HepG2 (cell line): ENCODE results near the gene LEP. TPM values are rescaled to one million over a fixed set of nuclear protein-coding genes. Genes with fewer than 3 reads are reported as not detected.

Experiments used
- AHDC1 ChIP-seq: sonication (generic); formaldehyde crosslinking; IDR thresholded peaks from 2 replicates; pipeline ENCODE4 v1.5.1; 2020; ENCODE audit warnings: mild to moderate bottlenecking, missing genetic modification reagents, borderline replicate concordance
- MAZ ChIP-seq, 2 experiments: sonication (generic) in 1 of 2; formaldehyde crosslinking in 1 of 2; IDR thresholded peaks; 2 replicates each; pipeline versions ENCODE4 v1.5.0 to v1.6.1; 2012 to 2020; ENCODE audit warnings: low read depth in 2 of 2, mild to moderate bottlenecking in 2 of 2, borderline replicate concordance in 1 of 2, improper control_type of control experiment in 1 of 2, low read length in 1 of 2, missing genetic modification reagents in 1 of 2, moderate library complexity in 1 of 2
- SALL1 ChIP-seq: sonication (generic); formaldehyde crosslinking; IDR thresholded peaks from 2 replicates; pipeline ENCODE4 v1.8.0; 2022; ENCODE audit warnings: mild to moderate bottlenecking, missing genetic modification reagents
- SKIL ChIP-seq: sonication (generic); formaldehyde crosslinking; IDR thresholded peaks from 2 replicates; pipeline ENCODE4 v1.8.0; 2022; ENCODE audit warnings: missing genetic modification reagents, mild to moderate bottlenecking, moderate library complexity, borderline replicate concordance
- ZNF331 ChIP-seq: sonication (generic); formaldehyde crosslinking; IDR thresholded peaks from 2 replicates; pipeline ENCODE4 v1.4.0; 2020; ENCODE audit warnings: missing genetic modification reagents
- ZNF644 ChIP-seq: IDR thresholded peaks from 2 replicates; pipeline ENCODE4 v1.6.1; 2016; ENCODE audit warnings: low read depth
- polyA plus RNA-seq, 8 experiments: library from polyadenylated mRNA; depleted of rRNA in 3 of 8; stranded (reverse) in 7 of 8; unstranded in 1 of 8; fragments of >200 nt; fragmentation: Illumina TruSeq in 4 of 8; extraction: Trizol in 4 of 8; gene quantifications; 2 replicates each; pipeline versions ENCODE4 v1.2.1 to v1.2.3, GENCODE V29; 2011 to 2016; ENCODE audit warnings: low read depth in 4 of 8, missing spikeins in 1 of 8, mixed read lengths in 1 of 8; ENCODE audit not compliant: insufficient read depth in 1 of 8
- total RNA-seq, 5 experiments: library from RNA; depleted of rRNA; stranded (reverse); fragments of >200 nt; fragmentation: Illumina TruSeq; extraction: Trizol; gene quantifications; 2 replicates each; pipeline ENCODE4 v1.2.3, GENCODE V29; 2016; ENCODE audit warnings: low read depth in 1 of 5
- TF ChIP-seq, protein P1 (sequence below): sonication (generic); formaldehyde crosslinking; IDR thresholded peaks from 2 replicates; pipeline ENCODE4 v1.4.0; 2020; ENCODE audit warnings: missing genetic modification reagents
- TF ChIP-seq, protein P2 (sequence below): sonication (generic); formaldehyde crosslinking; conservative IDR thresholded peaks from 2 replicates; pipeline ENCODE4 v1.4.0; 2020; ENCODE audit warnings: mild to moderate bottlenecking, missing genetic modification reagents, moderate library complexity

LEP gene
- total and polyA plus RNA-seq, 2 of the 13 experiments (the other 11 are each of a cell fraction or from before 2014, with no cell fraction given), result 0.05 TPM; not detected in 1

- TF ChIP-seq AHDC1 (CRISPR knock-in tag) (0 out of 2 replicates have a peak, but pooled peaks have one; percentile 29), ZNF644 (peak; percentile 58; the same call in 1 of the 2 replicates), ZNF331 (peak; percentile 17; the same call in 1 of the 2 replicates), SALL1 (CRISPR knock-in tag) (peak; percentile 53), MAZ (IDR thresholded peaks at IDR 0.05; ENCODE audit: borderline replicate concordance, low read depth, low read length) (no peak), MAZ (CRISPR knock-in tag; IDR thresholded peaks at IDR 0.05; ENCODE audit: low read depth) (0 out of 2 replicates have a peak, but pooled peaks have one; percentile 31), SKIL (CRISPR knock-in tag) (no peak)
- TF ChIP-seq, protein P1, sequence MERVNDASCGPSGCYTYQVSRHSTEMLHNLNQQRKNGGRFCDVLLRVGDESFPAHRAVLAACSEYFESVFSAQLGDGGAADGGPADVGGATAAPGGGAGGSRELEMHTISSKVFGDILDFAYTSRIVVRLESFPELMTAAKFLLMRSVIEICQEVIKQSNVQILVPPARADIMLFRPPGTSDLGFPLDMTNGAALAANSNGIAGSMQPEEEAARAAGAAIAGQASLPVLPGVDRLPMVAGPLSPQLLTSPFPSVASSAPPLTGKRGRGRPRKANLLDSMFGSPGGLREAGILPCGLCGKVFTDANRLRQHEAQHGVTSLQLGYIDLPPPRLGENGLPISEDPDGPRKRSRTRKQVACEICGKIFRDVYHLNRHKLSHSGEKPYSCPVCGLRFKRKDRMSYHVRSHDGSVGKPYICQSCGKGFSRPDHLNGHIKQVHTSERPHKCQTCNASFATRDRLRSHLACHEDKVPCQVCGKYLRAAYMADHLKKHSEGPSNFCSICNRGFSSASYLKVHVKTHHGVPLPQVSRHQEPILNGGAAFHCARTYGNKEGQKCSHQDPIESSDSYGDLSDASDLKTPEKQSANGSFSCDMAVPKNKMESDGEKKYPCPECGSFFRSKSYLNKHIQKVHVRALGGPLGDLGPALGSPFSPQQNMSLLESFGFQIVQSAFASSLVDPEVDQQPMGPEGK (CRISPR knock-in tag), result peak; percentile 13; the same call in 1 of the 2 replicates
- TF ChIP-seq, protein P2, sequence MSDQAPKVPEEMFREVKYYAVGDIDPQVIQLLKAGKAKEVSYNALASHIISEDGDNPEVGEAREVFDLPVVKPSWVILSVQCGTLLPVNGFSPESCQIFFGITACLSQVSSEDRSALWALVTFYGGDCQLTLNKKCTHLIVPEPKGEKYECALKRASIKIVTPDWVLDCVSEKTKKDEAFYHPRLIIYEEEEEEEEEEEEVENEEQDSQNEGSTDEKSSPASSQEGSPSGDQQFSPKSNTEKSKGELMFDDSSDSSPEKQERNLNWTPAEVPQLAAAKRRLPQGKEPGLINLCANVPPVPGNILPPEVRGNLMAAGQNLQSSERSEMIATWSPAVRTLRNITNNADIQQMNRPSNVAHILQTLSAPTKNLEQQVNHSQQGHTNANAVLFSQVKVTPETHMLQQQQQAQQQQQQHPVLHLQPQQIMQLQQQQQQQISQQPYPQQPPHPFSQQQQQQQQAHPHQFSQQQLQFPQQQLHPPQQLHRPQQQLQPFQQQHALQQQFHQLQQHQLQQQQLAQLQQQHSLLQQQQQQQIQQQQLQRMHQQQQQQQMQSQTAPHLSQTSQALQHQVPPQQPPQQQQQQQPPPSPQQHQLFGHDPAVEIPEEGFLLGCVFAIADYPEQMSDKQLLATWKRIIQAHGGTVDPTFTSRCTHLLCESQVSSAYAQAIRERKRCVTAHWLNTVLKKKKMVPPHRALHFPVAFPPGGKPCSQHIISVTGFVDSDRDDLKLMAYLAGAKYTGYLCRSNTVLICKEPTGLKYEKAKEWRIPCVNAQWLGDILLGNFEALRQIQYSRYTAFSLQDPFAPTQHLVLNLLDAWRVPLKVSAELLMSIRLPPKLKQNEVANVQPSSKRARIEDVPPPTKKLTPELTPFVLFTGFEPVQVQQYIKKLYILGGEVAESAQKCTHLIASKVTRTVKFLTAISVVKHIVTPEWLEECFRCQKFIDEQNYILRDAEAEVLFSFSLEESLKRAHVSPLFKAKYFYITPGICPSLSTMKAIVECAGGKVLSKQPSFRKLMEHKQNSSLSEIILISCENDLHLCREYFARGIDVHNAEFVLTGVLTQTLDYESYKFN (CRISPR knock-in tag), result peak; percentile 64; the same call in 1 of the 2 replicates
- TF ChIP-seq, all 625 proteins: peak for 30
Observed at GRCh38 chr7:128274884-128275603, 34.0 kb downstream of the LEP start (continued).
